Measurements from ENCODE around the gene CCDC34.
"Not testable (repeated sequence)": the region's sequence is repeated elsewhere in the genome, so short reads cannot be mapped to it uniquely, and the experiment has no call there.

Gene CCDC34

GRCh38 chr11:27322196-27322595 is 40.8 kb downstream of the CCDC34 start:
- DNase-seq (ENCODE audit: low read depth, low spot score) = not testable (repeated sequence)

- DNase-seq (ENCODE audit: low read depth, low spot score) = not testable (repeated sequence)
Measured at GRCh38 chr11:27321340-27321739, 41.7 kb downstream of the CCDC34 start.

GRCh38 chr11:27319072-27319471 is 43.9 kb downstream of the CCDC34 start:
- no peak for DNase-seq (ENCODE audit: low read depth, low spot score)

GRCh38 chr11:27317751-27318150 is 45.3 kb downstream of the CCDC34 start:
- no peak for DNase-seq (ENCODE audit: low read depth, low spot score)

- DNase-seq (ENCODE audit: low read depth, low spot score) = no peak
Measured at GRCh38 chr11:27315836-27316235, 47.2 kb downstream of the CCDC34 start.

- no peak for DNase-seq (ENCODE audit: low read depth, low spot score)
Measured at GRCh38 chr11:27313157-27313821, 49.7 kb downstream of the CCDC34 start.

- DNase-seq (ENCODE audit: low read depth, low spot score) = no peak
Measured at GRCh38 chr11:27312110-27312509, 50.9 kb downstream of the CCDC34 start.

- no peak for DNase-seq (ENCODE audit: low read depth, low spot score)
Measured at GRCh38 chr11:27310707-27311106, 52.3 kb downstream of the CCDC34 start.

GRCh38 chr11:27310182-27310581 is 52.8 kb downstream of the CCDC34 start:
- no peak for DNase-seq (ENCODE audit: low read depth, low spot score)

GRCh38 chr11:27309046-27309445 is 54.0 kb downstream of the CCDC34 start:
- DNase-seq (ENCODE audit: low read depth, low spot score) = no peak

GRCh38 chr11:27307232-27307631 is 55.8 kb downstream of the CCDC34 start:
- DNase-seq (ENCODE audit: low read depth, low spot score) = no peak

GRCh38 chr11:27305751-27306150 is 57.3 kb downstream of the CCDC34 start:
- no peak for DNase-seq (ENCODE audit: low read depth, low spot score)

GRCh38 chr11:27304514-27304913 is 58.5 kb downstream of the CCDC34 start:
- no peak for DNase-seq (ENCODE audit: low read depth, low spot score)

- no peak for DNase-seq (ENCODE audit: low read depth, low spot score)
Measured at GRCh38 chr11:27303903-27304302, 59.1 kb downstream of the CCDC34 start.

- no peak for DNase-seq (ENCODE audit: low read depth, low spot score)
Measured at GRCh38 chr11:27300974-27301373, 62.0 kb downstream of the CCDC34 start.

- no peak for DNase-seq (ENCODE audit: low read depth, low spot score)
Measured at GRCh38 chr11:27297616-27298015, 65.4 kb downstream of the CCDC34 start.

GRCh38 chr11:27296497-27296896 is 66.5 kb downstream of the CCDC34 start:
- DNase-seq (ENCODE audit: low read depth, low spot score) = no peak

- DNase-seq (ENCODE audit: low read depth, low spot score) = no peak
Measured at GRCh38 chr11:27295928-27296327, 67.1 kb downstream of the CCDC34 start.

GRCh38 chr11:27294654-27295053 is 68.4 kb downstream of the CCDC34 start:
- no peak for DNase-seq (ENCODE audit: low read depth, low spot score)

- no peak for DNase-seq (ENCODE audit: low read depth, low spot score)
Measured at GRCh38 chr11:27293515-27294417, 69.2 kb downstream of the CCDC34 start.

GRCh38 chr11:27292637-27293010 is 70.4 kb downstream of the CCDC34 start:
- DNase-seq (ENCODE audit: low read depth, low spot score) = no peak

GRCh38 chr11:27291954-27292636 is 70.9 kb downstream of the CCDC34 start:
- no peak for DNase-seq (ENCODE audit: low read depth, low spot score)

Measured in ELF-1 (cell line).